Measurements from ENCODE around the gene AANAT.

The AANAT gene

GRCh38 chr17:76442341-76443338, 24.8 kb upstream of the AANAT start:
- no peak for DNase-seq (ENCODE audit: low read depth)

DNA sequence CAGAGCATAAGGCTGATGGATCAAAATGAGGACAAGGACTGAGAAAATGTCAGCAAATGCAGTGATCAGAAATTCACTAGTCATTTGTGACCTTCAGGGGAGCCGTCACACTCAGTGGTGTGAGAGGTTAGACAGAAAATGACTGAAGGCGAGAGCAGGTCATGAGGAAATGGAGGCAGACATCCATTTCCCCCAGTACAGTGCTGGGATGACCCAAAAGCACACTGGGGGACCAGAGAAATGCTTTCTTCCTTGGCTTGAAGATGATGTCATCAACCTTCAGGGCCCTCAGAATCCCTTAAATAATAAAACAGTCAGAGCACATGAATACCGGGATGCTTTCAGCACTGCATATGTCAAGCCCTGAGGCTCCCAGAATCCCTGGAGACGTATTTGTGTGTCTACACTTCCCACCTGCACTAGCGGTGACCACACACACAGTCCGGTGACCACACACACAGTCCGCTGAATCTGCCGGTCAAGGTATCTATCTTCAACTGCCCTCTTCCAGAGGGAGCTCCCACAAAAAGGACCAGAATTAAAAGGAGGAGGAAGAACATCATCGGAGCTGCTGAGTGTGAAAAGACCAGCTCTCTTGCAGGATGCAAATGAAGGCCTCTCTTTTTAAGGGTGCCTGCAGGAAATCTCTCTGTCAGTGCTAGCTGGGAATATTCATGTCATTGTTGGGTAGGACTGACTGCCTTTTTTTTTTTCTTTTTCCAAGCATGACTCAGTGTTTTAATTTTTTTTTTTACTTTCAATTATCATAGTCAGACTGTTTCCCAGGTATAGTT, 22.7 kb upstream of the AANAT start:
- DNase-seq (ENCODE audit: low read depth), result no peak

- DNase-seq (ENCODE audit: low read depth), result no peak
These were observed 21.5 kb upstream of the AANAT start for GRCh38 chr17:76445697-76446448.

DNA sequence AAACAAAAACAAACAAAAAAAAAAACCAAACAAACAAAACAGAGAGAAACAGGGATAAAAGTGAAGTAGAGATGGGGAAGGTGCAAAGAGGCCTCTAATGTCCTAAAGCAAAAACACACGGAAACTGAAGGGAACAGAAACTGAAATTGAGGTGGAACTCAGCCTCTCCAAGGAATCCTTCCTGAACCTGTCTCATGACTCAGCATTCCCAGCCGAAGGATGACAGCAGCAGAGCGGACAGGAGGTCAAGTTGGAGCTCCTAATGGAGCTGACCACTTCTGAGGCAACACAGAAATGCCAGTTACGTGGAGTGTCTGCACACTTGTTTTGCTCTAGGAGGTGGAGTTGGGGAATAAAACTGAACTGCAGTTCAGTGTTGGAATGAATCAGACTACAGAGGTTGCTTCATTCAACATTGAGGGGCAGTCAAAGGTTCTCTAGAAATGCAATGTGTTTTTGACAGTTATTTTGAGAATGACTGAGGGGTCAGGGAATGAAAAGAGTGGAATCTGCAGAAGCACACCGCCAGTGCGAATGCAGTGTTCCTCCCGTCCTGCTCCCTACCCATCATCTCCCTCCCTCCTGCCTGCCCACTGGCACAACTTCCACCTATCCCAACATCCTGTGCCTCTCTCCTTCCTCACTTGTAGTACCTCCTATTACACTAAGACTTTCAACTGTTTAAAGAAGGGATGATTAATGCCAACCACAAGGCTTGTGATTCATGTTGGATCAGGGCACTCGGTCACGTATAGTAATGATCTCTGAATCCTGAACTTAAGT, 20.8 kb upstream of the AANAT start:
- DNase-seq (ENCODE audit: low read depth), result peak; percentile 71

DNA sequence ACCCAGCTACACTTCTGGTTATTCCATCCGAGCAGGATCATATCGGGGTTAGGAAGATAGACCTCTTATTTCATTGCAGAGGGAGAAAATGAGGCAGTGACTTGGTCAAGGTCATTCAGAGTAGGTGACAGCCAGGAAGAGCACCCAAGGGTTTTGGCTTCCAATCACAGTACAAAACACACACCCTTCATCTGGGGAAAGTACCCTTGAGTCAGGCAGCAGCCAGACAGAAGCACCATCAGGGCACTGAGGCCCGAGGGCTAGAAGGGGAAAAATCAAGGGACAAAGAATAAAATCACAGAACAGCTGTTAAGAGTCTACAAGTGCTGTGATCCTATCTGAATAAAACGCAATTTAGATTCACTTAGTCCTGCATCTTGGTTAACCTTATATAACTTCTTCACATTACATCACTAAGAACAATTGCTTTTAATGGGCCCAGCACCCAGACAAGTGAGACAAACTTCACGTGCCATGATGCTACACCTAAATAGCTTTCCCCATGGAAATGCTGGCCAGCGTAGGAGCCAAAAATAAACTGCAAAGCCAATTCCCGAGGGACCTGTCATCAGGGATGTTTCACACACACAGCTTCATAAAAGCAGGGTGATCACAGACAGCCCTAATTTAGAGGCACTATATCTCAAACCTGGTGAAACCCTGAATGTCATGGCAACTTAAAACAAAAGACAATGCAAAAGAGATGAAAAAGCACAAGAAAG, 19.3 kb upstream of the AANAT start:
- DNase-seq (ENCODE audit: low read depth), result no peak

DNA sequence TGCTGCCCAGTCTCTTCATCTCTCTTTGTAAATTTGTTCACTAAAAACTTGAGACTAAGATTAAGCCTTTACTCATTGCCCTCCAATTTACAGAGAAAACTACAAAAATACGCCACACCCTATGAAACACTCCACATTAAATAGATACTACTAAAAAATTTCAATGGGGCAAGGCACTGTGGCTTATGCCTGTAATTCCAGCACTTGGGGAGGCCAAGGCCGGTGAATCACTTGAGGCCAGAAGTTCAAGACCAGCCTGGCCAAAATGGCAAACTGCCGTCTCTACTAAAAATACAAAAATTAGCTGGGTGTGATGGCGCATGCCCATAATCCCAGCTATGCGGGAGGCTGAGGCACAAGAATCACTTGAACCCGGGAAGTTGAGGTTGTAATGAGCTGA, 18.3 kb upstream of the AANAT start:
- DNase-seq (ENCODE audit: low read depth), result no peak

DNA sequence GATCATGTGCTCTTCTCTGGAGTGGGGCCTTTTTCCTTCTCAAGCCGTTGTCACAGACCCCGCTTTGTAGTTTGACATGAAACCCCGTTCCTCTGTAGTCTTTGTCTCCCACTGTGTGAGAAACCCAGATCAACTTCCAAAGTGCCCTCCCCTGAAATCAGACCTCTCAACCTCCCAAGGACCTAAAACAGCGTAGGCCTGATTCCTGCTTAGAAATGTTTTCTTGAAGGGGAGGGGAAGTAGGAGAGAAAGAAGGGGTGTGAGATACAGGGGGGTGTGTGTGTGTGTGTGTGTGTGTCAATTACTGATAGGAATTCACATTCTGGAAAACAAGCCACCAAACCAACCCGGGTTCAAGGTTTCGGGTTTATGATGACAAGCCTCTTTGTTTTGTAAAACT, 15.9 kb upstream of the AANAT start:
- DNase-seq (ENCODE audit: low read depth), result no peak

DNA sequence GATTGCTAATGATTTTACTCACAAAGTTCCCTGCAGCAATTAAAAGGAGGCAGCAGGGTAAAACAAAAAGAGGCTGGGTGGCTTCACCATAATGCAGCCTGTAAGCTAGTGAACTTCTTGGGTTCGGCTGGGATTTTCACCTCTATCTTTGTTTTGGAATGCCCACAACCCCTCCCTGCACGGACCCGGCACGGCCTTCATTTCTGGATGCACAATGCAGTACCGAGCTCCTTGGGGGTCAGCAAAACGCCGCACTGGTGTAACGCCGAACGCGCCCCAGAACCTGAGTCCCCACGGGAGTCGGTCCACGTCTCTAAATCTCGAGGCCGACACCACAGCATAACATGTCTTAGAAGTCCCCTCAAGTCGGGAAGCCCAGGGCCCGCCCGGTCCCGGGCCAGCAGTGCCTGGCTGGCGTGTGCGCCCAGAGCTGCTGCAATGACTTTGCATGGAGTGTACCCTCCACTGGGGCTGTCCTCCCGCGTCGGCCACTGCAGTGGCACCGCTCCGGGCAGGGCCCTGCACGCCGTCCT, 15.2 kb upstream of the AANAT start:
- DNase-seq (ENCODE audit: low read depth), result no peak

DNA sequence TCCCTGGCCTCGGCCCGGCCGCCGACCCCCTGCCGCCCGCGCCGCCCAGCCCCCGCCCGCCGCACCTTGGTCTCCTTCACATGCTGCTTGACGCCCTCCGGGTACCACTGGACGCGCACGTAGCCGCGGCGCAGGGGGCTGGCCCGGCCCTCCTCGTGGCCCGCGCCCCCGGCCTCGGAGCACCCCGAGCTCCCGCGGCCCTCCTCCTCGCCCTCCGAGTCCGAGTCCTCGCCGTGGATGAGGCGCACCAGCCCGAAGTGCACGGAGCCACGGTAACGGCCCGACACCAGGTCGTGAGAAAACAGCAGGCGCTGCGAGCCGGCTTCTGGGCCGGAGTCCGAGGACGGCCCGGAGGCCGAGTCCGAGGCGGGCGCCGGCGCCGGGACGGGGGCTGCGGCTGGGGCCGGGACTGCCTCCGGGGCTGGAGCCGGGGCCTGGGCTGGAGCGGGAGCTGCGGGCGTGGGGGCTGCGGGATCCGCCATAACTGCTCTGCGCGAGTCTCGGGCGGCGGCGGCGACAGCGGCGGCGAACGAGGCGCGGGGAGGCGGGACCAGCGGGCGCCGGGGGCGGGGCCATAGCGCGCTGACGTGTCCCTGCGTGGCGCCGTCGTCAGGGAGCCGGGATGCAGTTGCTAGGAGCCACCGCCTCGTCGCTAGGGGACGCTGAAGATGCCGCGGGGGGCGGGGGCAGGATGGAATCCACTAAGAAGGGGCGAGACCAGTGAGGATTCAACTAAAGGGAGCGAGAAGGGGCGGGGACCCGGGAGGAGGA, 14.6 kb upstream of the AANAT start, which contains the start of gene UBE2O:
Gene UBE2O, minus strand, starts transcription at position 493 of the 771 bp plus-strand sequence. Its CDS starts 11 bp downstream, at position 482.
- peak; percentile 82 for DNase-seq (ENCODE audit: low read depth)

DNA sequence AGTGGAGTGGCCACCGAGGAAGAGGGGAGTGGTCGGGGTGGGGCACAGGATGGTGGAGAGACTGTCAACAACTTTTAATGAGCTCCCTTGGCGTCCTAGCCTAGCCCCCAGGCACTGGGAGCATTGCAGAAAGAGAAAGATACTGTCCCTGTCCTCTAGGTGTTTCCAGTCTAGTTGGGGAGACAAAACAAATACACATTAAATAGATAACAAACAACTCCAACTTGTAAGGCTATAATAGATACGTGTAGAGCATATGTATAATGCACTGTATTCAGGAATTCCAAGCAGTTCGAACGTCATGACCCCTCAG, 14.0 kb upstream of the AANAT start:
- no peak for DNase-seq (ENCODE audit: low read depth)

GRCh38 chr17:76458580-76459490, 8.6 kb upstream of the AANAT start:
- peak; percentile 42 for DNase-seq (ENCODE audit: low read depth)

- DNase-seq (ENCODE audit: low read depth), result no peak
These were observed 7.7 kb upstream of the AANAT start for GRCh38 chr17:76459674-76460073.

GRCh38 chr17:76461765-76462555, 5.4 kb upstream of the AANAT start:
- no peak for DNase-seq (ENCODE audit: low read depth)

DNA sequence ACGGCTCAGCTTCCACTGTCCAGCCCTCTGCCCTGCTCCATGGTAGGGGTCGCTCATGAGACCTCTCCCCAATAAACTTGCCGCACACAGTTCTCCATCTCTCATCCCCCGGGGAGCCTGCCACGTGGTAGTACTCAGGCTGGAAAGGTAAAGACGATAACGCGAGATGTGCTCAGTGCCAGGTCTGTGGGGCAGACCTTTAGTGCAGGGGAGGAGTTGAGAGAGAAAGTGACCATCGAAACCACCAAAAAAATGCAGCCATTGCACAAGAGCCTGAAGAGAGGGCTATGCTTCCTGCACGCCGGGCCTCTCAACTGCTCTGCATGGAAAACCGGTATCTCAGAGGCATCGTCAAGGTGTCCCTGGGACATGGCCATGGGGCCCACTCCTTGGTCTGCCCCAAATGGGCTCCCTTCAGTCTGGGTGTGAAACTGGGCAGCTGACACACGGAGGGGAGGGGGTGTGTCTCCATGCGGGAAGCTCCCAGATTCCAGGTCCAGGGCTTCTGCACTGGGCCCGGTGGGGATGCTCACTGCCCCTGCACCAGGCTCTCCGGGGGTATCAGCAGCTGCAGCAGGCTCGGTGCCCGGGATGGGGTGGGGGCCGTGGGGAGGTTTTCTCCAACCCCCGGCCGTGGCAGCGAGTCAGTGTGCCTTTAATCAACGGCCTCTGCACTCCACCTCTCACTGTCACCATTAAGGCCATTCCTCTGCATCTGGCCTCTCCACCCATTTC, 4.7 kb upstream of the AANAT start:
- no peak for DNase-seq (ENCODE audit: low read depth)

- no peak for DNase-seq (ENCODE audit: low read depth)
These were observed 650 bp upstream of the AANAT start for GRCh38 chr17:76466775-76467130.

- no peak for DNase-seq (ENCODE audit: low read depth)
These were observed 618 bp downstream of the AANAT start for GRCh38 chr17:76467809-76468633.
